NCI-H2029 (cell line): ENCODE measurements around the gene RHD.
"Not testable (repeated sequence)": the region's sequence is repeated elsewhere in the genome, so short reads cannot be mapped to it uniquely, and the experiment has no call there.

Experiments used
- DNase-seq: peaks from one replicate; lab custom pipeline; 2025; lab: John Stamatoyannopoulos, UW

The RHD gene

GRCh38 chr1:25272238-25272637 lies at the start of gene RHD:
RHD (plus strand) TSS chr1:25272509; CDS start chr1:25272548, 39 bp downstream.
- not testable (repeated sequence) for DNase-seq

DNA sequence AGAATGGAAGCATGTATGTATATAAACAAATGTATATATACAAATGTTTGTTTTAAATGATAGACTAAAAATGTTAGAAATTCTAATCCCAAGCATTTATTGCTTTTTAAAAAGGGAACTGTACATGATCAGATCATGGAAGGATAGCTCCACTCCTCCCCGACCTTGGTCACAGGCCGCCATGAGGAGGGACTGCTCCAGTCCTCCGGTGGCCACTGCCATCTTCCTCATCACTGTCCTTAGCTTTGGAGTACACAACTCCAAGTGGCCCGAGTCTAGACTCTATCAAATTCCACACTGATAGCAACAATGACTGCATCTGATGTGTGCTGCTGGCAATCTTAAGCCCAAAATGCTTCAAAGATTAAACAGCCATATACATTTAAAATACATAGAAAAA lies 49.7 kb upstream of the RHD start:
- DNase-seq: no peak

- no peak for DNase-seq
Observed at GRCh38 chr1:25223471-25223870, 48.8 kb upstream of the RHD start.

DNA sequence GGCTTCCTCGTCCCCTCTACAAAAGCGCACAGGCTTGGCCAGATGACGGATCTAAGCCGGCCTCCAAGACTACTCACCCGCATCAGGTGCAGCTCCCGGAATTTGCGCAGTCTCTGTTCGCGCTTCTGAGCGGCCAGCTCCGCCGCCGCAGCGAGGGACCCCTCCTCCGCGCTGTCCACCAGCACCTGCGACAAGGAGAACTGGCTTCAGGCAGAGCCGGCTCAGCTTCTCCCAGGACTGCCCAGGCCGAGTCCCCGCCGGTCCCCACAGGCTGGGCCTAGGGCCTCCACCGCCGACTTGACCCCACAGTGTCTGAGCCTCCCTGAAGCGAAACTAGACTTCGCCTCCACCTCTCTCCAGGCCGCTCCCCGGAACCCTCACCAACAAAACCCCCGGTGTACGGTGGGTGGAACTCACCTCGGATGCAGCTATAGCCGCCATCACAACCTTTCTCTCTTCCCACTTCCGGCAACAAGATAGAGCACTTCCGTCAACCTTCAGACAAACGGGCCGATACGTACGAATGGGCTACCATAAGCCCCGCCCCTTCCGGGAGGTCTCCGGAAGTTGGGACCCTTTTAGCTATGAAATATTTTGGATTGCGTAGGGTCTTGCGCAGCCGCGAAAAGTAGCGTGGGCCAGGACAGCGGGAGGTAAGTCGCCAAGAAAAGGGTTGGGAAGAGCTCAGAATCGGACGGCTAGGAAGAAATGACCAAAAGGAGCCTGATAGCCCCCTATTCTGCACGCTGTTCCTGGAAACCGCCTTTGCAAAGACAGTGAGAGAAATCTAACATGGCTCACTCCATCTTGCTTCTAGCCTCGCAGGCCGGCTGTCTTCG lies 40.1 kb upstream of the RHD start, which contains the start of gene SYF2:
SYF2 (minus strand) TSS at position 476 of the 839 bp plus-strand sequence; CDS start at position 441, 35 bp downstream.
- peak; percentile 75 for DNase-seq

DNA sequence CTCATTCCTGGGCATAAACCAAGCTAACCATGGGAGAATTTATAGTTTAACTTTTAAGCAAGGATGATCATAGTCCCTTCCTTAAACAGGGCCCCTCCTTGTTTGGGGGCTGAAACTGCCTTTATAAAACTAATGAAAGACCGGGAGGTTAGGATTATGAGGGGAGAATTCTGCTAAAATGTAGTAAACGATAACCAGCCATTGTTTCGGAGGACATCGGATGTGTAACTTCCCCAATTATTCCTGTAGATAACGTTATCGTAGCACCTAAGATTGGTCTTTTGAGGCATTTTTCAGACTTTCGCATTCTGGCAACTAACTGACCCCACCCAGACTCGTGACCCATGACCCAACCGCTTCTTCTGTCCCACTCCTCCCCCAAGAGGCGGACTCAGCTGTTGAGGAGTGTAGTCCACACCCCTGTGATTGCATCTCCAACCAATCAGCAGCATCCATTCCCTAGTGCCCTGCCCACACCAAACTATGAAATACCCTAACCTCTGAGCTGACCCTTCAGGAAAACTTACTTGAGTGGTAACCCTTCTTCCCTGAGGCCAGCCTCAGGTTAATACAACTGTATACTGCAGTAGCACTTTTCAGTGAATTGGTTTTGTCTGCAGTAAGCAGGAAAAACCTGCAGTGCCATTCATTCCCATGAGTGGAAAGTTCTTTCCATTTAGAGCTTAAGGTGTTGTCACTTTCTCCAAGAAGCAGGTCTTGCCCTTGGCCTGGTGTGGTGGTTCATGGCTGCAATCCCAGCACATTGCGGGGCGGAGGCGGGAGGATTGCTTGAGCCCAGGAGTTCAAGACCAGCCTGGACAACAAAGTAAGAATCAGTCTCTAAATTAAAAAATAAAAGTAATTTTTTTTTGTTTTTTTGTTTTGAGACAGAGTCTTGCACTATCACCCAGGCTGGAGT lies 39.2 kb upstream of the RHD start:
- peak; percentile 63 for DNase-seq

- DNase-seq: not testable (repeated sequence)
Observed at GRCh38 chr1:25235411-25235810, 36.9 kb upstream of the RHD start.

DNA sequence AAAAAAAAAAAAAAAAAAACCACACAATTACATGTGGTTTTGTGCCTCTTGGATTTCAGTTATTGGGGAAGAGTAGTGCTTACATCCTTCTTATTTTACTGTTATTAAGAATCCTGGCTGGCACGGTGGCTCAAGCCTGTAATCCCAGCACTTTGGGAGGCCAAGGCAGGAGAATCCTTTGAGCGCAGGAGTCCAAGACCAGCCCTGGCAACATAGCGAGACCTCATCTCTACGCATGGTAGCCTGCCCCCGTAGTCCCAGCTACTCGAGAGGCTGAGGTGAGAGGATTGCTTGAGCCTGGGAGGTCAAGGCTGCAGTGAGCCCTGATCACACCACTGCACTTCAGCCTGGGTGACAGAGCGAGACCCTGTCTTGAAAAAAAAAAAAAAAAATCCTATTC lies 36.0 kb upstream of the RHD start:
- not testable (repeated sequence) for DNase-seq

DNA sequence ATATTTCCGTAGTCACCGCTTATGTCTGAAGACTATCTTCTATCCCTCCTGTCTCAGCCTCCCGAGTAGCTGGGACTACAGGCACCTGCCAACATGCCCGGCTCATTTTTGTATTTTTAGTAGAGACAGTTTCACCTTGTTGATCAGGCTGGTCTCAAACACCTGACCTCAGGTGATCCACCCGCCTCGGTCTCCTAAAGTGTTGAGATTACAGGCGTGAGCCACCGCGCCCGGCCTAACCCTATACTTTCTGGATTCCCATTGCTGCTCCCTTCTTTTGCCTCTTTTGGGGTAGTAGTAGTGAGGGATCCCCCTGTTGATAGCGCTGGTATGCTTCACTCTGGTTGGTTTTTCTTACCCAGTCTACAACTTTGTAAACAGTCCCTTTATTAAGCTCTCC lies 34.3 kb upstream of the RHD start:
- no peak for DNase-seq

DNA sequence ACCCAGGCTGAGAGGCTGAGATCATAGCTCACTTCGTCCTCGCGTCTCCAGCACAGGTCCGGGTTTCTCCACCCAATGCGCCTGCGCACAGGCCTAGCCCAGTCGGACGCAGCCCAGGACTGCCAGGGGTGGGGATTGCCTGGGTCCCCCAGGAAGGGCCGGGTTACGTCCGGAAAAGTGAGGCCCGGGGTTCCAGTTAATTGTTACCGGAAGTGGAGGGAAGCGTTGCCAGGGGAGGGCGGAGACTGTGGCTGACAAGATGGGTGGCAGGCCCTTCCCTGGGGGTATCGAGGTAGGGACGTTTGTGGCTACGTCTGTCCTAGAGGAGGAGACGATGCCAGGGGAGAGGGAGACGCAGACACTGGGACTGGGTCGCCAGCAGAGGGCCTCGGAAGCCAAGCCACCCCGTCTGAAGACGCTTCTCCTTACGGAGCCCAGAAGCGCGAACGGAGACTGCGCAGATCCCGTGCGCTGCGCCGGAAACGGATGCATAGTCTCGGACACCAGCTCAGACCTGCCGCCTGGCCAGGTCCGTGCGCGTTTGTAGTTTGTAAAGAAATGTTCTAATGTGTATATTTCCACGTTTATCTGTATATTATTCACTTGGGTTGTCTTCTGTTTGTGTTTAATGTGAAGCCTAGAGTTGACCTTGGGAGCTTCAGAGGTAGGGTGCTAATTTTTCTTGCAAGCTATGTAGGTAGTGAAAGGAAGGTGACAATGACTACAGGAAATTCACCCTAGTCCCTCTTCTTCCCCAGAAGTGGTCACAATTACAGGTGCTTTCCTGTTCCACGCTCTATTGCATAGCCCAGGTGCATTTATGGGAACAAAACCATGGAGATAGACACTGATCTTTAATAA lies 32.4 kb upstream of the RHD start:
- DNase-seq: peak; percentile 96

DNA sequence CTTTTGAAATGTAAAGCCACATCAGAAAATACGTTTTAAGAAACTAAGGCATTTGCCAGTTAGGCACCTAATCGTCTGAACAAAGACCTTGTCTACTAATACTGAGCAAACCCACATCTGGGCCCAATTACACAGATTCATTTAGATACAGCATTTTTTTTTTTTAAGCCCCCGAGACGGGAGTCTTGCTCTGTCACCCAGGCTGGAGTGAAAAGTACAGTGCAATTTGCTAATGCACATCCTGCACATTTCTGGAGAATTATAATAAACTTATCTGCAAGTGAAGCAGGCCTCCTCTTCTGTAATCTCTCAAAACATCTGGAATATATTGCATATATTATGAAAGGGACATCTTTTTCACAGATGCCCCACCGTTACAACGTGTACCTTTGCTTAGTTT lies 28.4 kb upstream of the RHD start:
- no peak for DNase-seq

DNA sequence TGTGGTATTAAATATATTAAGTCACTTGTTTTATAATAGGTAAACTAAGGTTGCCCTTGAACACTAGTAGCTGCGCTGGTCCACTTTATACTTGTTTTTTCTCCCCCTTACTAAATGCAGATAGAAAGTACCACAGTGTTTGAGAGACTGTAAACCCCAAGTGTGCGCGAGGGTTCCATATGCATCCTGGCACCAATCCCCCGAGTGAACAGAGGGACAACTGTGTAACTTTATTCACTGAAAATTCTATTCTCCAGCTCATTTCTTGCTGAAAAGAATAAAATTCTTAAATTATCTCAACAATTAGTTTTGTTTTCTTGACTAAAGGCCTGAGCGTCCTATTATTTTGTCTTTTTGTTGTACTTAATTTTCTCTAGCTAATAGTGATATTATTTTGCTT lies 26.9 kb upstream of the RHD start:
- DNase-seq: no peak

GRCh38 chr1:25245809-25246599 lies 26.3 kb upstream of the RHD start:
- DNase-seq: no peak

- no peak for DNase-seq
Observed at GRCh38 chr1:25246600-25247023, 25.7 kb upstream of the RHD start.

GRCh38 chr1:25247024-25247828 lies 25.1 kb upstream of the RHD start, which contains the start of gene RSRP1:
RSRP1 (minus strand) TSS chr1:25247454; CDS start chr1:25246963, 491 bp downstream.
- peak; percentile 92 for DNase-seq

DNA sequence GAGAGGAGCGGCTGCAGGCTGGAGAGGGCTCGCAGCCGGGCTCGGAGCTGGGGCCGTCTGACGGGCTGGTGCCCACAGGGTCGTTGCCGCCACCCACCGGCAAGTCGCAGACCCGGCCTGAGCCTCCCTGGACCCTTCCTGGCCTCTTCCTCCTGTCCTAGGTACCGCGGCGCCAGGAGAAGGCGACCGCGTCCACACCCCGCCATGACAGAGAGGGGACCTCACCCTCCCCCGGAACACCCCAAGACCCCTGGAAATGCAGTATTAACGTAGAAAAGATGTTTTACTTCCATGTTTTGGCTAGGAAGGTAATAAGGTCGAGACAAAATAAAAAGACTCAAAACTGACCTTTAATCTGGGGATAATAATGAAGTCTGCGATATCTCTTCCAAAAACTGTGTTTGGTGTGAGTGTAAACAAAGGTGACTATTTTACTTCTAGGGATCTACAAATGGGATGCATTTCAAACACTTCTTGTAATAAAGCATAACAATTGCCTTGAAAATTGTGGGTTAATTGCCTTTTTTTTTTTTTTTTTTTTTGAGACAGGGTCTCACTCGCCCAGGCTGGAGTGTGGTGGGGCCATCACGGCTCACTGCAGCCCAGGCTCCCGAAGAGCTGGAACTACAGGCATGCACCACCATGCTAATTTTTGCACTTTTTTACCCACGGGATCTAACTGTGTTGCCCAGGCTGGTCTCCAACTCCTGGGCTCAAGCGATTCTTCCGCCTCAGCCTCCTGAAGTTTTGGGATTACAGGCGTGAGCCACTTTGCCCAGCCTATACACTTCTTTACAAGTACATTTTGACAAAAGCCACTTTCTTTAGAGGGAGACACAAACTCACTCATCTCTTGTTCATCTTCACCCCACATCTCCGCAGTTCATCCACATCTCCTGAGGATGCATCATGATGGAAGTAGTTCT lies 24.2 kb upstream of the RHD start:
- no peak for DNase-seq

GRCh38 chr1:25253911-25254310 lies 18.4 kb upstream of the RHD start:
- no peak for DNase-seq

DNA sequence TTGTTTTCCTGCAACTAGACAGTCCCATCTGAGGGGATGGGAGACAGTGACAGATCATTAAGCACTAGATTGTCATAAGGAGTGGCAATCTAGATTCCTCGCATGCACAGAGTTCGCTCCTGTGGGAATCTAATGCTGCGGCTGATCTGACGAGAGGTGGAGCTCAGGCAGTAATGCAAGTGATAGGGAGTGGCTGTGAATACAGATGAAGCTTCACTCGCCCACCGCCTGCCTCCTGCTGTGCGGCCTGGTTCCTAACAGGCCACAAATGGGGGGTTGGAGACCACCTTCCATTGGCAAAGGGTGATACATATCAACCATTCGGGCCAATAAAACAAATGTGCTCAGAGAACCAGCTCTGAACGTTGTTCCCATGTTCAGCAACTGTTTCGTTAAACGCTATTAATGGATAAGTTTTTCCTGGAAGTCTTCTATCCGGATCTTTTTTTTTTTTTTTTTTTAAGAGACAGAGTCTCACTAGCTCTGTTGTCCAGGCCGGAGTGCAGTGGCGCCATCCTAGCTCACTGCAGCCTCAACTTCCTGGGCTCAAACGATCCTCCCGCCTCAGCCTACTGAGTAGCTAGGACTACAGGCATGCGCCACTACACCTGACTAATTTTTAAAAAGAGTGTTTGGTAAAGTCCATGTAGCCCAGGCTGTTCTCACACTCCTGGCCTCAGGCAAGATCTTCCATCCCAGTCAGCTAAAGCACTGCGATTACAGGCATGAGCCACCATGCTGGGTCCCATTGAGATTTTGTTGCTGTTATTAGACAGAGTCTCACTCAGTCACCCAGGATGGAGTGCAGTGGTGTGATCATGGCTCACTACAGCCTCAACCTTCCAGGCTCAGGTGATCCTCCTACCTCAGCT lies 16.4 kb upstream of the RHD start:
- DNase-seq: no peak

- DNase-seq: no peak
Observed at GRCh38 chr1:25256578-25256965, 15.7 kb upstream of the RHD start.
